HG03571 (cell line): ENCODE results near the gene PCDH9.
"Not testable (repeated sequence)": the region's sequence is repeated elsewhere in the genome, so short reads cannot be mapped to it uniquely, and the experiment has no call there.

Experiments used
- ATAC-seq: cut with Tn5 transposase; IDR thresholded peaks from one replicate; pipeline ENCODE4 v1.9.1; 2021; ENCODE audit not compliant: unreplicated experiment

Gene PCDH9

DNA sequence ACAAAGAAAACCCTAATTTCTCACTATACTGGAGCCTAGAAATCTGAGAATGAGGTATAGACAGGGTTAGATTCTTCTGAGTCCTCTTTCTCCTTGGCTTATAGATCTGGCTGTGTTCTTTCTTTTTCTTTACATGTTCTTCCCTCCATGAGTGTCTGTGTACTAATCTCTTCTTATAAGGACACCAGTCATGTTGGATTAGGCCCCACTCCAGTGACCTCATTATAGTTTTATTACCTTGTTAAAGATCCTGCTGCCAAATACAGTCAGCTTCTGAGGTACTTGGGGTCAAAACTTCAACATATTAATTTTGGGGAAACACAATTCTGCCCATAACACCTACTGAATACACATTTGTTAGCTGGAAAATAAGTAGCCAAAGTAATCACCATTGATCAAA lies 302.6 kb downstream of the PCDH9 start:
- ATAC-seq, result no peak

DNA sequence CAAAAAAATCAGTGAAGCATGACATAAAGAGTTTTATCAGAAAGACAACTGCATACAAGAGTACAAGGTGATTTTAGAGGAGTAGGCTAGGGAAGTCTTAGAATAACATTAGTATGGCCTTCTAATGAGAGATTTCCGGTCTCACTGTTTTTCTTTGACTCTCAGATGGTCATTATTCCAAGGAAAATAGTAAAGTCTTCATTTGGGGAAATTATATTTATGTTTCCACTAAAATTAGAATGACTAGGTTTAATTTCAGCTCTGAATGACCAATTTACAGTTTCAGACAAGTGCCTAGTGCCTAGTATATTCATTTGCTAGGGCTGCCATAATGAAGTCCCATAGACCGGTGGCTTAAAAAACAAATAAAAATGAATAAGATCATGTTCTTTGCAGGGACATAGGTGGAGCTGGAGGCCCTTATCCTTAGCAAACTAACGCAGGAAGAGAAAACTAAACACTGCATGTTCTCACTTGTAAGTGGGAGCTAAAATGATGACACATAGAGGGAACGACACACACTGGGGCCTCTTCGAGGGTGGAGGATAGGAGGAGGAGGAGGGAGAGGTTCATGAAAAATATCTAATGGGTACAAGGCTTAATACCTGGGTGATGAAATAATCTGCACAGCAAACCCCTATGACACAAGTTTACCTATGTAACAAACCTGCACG lies 303.1 kb downstream of the PCDH9 start:
- no peak for ATAC-seq

DNA sequence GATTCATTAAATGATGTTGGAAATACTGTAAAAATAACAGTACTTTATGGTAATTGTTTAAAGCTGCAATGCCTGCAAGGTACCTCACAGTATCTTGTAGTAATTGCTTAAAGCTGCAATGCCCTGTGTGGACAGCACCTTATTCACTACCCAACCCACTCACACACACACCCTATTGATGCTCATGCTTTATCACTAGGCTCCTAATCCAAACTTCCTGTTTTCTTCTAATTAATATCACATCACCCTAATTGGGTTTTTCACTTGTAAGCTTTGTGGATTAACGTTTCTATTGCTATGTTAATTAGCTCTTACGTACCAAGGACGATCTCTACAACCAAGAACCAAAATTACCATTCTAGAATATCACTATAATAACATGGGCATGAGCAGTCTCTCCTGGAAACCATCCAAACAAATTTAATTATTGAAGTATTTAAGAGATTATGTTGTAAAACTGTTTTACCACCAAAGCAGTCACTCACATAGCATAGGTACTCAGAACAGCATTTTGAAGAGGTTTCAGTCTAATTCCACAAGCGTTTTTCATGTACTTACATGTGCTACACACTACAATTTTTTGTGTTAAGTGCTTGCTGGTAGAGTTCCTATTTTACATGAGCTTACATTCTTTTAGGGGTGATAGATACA lies 303.8 kb downstream of the PCDH9 start:
- no peak for ATAC-seq

DNA sequence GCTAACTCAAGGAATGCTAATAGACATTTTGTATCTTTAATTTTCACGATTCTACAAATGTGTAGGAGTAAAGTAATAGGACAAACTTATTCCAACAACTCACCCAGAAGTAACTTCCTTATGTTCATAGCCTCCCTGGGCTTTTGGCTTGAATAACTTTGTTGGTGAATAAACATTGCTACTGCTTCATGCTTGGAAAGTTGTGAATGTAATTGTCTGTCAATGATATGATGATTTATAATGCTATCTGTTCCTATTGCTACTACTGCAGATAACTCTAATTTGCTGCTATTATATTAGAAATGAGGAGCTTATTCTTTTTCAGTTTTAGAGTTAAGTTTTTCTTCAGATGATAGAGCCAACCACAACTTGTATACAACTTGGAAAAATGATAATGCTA lies 307.7 kb downstream of the PCDH9 start:
- no peak for ATAC-seq

DNA sequence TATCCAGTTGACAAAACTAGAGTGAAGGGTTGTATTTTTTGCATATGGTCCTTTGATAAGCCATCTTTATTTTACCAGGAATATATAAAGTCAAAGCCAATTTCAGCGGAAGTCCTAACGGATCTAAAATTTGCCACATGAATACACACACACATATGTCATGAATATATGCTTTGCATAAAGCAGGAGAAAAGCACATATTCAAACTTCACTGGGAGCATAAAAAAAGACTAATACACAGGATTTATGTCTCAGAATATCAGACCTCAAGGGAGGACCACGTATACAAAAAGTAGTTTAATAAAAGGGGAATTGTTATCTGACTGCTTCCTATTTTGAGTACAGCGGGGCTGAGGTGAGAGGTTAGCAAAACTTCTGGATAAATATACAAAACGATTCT lies 308.7 kb downstream of the PCDH9 start:
- ATAC-seq, result no peak

DNA sequence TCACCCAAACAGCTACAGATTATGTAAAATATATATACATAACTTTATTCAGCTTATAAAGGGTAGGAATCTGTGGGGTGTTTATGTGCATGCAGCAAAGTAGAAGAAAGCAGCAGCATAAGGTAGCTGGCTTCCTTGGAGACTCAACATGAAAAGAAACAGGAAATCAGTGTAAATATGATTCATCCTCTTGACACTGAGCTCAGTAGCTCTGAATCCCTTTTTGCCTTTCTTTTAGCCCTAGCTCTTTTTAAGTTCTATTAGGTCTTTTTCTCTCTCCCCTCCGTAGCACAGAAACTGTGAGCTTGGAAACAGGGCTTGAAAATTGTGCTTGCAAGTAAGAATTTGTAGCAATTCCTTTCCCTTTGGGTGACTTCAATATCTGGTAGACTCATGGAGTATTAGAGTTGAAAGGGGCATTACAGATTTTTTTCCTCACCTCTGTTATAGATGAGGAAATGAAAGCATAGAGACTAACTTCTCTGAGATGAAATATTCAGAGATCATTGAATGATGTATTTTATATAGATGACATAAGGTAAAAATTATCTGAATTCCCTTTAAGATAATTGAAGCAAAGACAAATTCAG lies 314.4 kb downstream of the PCDH9 start:
- ATAC-seq, result no peak

DNA sequence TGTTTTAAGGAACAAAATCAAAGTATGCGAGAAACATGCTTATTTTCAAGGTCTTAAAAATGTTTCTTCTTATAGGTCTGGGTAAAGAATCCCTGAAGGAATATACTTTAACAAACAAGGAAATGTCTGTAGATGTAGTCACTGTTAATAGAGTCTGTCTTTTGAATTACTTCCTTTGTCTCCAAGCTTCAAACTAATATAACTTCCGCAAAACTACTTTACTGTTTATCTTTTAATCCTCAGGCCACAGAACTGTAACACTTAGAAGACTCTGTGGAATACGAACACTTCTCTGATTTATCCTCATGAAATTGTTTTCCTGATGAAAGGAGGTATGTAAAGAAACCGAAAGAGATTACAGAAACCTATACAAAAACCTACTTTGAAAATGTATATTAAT lies 316.0 kb downstream of the PCDH9 start:
- no peak for ATAC-seq

DNA sequence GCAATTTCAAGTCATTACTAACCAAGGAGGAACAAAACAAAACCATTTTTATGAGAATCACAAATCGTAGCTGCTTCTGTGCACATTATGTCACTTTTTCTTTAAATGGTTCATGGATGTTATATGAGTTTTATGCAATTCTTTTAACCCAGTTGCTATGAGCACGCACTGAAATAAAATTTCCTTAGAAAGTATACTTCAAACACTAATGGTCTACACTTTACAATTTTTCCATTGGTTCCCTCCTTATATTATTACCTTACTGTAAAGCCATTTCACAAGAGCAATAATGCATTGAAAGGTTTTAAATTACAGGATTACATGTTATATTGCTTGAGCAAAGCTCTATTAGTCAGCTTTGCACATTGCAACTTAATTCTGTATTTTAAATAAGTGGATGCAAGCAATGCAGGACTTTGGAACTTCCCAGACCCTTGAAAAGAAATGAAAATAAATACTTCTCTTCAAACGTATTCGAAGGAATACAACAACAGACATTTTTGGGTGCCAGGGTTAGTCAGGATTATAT lies 318.7 kb downstream of the PCDH9 start:
- ATAC-seq, result no peak

DNA sequence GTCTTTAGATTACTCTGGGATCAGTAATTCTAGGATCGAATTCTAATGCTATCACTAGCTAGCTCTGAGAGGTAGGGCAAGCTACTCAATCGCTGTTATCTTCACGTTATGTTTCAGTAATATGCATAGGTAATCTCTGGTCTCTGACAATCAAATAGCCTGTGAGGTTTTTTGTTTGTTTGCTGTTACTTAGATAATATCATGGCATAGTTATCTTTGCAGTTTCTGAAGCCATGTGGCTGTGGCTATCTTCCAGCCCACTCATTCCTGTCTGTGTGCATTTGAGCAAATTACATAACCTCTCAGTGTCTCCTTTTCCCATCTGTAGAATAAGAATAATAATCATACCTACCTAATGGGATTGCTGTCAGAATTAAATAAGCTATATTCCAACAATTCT lies 330.2 kb downstream of the PCDH9 start:
- ATAC-seq, result no peak

DNA sequence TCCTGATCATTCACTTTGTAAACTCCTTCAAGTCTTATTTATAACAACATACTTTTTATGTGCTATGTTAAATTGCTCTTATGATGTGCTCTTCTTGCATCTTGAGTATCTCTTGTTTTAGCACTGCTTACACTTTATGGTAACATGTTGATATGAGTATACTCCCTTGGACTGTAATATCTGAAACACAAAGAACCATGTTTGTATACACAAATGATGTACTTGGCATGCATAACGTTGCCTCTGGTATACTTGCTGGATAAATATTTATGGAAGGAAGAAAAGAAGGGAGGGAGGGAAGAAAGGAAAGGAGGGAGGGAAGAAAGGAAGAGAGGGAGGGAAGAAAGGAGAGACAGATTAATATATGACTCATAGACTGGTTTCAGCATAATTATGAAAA lies 333.2 kb downstream of the PCDH9 start:
- ATAC-seq, result no peak

DNA sequence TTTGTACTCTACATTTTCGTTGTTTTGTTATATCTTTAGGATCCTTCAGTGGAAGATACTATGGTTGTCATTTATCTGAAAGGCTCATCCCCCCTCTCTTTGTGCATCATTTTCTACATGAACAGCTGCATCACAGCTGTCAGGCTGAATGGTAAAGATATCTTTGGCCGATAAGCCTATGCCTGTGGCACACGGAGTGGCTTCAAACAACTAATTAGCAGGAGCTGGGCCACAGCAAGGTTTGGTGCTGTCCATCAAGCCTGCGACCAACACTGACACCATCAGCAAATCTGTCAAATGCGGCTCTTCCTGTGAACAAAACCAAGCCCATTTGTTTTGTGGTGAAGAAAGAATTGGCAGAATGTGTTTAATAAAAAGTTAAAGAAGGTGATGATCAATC lies 334.4 kb downstream of the PCDH9 start:
- no peak for ATAC-seq

DNA sequence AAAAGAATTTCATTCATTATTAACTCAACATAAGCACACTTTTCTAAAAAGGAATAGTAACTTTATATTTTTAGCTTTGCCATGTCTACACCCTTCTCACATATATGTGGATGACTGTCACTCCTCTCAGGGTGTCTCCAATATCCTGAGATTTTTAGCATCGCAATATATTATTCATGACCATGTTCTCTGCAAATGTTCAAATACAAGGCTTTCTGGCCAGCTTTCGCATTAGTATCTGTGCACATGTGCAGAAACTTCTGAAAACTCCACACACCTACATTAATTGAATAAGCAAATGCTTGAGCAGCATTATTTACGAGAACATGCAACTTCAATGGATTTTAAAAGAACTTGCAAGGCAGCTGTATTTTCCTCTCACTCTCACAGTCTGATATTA lies 334.8 kb downstream of the PCDH9 start:
- no peak for ATAC-seq

DNA sequence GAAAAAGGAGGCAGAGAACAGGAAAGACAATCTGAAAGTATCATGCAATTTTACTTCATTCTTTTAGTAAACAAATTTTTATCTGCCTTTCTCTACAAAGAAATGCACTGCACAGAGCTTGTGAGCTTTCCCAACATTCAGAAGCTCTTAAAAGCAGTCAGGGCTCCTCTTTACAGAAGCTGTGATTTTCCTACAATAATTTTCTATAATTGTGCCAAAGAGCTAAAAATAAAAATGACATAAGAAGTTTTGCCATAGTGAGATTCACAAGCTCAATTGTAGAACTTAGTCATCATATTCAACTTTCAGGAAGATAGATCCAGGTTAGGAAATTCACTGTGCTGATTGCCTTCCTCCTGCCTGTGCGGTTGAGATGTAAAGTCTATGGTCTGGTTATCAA lies 341.4 kb downstream of the PCDH9 start:
- no peak for ATAC-seq

DNA sequence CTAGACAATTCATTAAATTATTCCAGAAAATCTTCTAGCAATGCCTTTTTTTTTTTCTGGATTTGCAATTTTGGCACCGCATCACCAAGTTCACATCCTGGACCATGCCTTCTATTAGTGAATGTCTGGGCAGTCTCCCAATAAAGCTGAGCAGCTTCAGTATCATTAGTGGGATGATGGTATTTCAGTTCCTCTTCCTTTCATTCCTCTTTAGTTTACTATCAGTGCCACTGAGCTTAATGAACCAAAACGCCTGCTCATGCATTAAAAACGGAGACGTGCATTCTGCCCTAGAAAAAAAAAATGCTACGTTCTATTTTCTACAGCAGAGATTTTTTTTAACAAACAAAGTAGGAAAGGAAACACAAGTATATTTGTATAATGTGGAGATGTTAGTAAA lies 343.0 kb downstream of the PCDH9 start:
- peak; percentile 81 for ATAC-seq

DNA sequence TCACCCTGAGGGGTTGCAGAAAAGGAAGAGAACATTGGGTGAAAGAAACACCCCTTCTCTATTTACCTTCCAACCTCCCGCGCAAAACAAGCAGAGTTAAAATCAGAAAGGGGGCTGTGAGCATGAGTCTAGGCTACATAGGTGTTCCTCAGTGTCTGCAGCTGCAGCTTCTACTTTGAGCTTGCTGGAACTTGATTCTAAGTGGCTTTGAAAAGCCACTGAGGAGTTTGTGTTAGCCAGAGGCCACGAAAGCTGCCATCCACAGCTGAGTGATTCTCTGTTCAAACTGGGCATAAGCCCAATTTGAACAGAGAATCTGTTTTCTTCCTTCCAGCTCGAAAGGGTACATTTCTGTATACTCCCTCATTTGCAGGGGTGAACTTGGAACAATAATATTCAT lies 343.9 kb downstream of the PCDH9 start:
- ATAC-seq, result no peak

DNA sequence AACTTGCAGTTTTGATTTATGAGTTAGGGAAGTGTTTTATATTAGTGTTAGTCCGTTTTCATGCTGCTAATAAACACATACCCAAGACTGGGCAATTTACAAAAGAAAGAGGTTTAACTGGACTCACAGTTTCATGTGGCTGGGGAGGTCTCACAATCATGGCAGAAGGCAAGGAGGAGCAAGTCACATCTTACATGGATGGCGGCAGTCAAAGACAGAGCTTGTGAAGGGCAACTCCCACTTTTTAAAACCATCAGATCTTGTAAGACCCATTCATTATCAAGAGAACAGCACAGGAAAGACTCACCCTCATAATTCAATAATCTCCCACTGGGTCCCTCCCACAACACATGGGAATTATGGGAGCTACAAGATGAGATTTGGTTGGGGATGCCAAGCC lies 349.0 kb downstream of the PCDH9 start:
- not testable (repeated sequence) for ATAC-seq

DNA sequence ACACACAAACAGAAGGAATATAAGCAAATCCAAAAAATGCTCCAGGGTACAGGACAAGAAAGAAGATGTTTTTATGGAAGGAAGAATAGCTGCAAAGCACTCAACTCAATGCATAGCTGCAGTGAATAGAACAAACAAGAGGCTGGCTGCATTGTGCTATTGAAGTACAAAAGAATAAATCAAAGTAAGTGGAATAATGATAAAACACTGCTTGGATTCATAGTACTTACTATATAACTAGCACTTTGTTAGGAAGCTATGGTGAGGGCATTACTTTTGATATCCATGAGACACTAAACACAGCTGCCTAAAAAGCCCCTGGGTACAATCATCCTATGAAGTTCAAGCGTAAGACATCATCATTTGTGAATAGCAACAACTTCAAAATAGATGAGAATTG lies 350.1 kb downstream of the PCDH9 start:
- no peak for ATAC-seq

DNA sequence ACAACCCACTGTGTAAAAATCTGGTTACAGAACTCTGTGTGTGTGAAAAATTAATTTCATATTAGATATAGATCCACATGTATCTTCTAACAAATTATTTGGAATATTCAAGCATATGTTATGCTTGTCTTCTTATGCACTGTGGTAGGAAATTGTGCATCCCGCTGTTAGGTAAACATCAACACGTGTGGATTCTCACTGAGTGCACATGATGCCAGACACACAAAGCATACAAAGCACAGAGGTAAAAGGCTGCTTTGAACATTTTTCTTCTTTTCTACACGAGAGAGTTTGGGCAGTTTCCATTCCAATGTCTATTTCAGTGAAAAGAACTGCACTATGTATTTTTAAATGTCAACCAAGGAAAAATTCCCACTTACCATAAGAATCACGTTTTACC lies 354.9 kb downstream of the PCDH9 start:
- no peak for ATAC-seq

DNA sequence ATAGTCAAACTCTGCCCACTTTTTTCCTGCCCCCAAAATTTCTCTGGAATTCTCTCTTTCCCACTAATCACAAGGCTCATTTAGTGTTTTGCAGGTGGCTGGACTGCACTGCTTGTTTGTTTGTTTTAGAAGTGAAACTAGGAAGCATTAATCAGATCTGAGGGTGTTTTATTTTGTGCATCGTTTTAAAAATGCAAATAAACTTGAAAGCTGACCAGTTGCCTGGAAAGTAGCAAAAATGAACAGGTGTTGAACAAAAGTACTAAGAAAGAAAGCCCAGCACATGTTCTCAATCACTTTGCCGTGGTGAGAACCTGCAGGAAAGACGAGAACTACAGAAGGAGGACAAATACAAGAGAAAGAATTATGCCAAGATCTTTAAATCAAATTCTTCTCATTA lies 365.5 kb downstream of the PCDH9 start:
- ATAC-seq, result no peak

DNA sequence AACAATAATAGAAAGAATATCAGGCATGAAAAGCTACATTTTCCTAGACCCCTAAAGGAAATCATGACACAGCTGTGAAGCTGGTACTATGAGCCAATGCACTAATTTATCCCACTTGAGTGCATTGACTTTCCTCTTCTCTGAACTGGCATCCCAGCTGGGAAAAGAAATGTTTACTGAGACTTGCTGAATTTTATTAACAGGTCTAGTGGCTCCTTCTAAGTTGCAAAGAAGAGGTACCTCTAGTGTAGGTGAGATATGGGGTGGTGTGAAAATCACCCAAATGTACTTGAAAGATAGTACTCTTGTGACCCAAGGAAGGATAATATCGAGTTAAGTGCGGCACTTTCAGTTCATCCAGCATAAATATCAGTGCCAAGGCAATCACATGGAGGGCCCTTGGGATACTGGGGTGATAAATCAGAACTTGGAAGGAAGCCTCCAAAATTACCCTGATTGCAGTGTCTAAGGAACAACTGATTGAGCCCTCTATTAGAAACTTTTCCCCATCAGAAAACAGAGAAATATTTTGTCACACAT lies 369.2 kb downstream of the PCDH9 start:
- no peak for ATAC-seq

DNA sequence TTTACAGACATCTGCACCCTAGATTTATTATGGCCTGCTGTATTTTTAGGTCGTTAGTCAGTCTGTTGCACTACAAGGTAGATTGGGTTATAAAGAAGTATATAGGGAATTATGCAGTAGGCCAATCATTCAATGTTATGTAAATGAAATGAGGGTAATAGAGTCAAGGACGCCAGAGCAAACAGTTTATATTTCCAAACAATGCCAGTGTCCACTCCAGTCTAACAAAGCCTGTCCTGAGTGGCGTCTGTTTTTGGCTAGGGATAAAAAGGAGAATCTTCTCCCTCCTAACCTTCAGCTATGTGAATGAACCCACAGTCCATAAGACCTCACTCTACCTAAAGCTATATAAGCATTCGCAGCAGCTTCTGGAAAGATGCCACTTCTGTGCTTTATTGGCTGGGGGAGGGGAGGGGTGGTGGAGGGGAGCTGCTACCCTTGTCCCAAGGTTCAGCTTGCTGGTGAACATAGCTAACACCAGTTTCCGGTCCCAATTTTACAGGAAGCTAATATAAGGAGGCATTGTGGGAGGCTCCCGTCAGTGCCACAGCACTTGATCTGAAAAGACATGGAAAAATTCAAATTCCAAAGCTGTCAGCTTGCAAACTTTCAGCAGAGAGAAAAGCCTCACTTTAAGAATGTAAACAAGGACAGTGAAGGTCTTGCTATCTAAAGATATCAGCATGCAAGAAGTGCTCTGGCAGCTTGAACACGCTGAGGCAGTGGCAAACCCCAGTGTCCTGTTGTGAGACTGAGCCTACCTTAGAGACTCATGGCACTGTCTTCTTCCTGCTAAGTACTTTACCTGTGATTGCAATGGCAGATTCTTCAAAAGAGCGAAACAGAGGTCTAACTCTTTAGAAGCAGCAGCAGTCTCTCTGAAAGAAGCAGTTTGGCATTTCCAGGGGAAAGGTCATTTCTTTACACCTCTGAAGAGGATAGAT lies 369.9 kb downstream of the PCDH9 start:
- ATAC-seq, result no peak
